ENCODE results near the gene SCP2D1. TPM values are rescaled to one million over a fixed set of nuclear protein-coding genes. Genes with fewer than 3 reads are reported as not detected.

SCP2D1 gene
- polyA plus RNA-seq, 1 of the 3 experiments (the other 2 are of a cell fraction): not detected

GRCh38 chr20:18788021-18788420 is 25.6 kb upstream of the SCP2D1 start:
- H3K4me1 ChIP-seq (ENCODE audit: control insufficient read depth in 1 of 2, insufficient read depth in 2 of 2, low read depth in 1 of 2, low read length in 1 of 2): no peaks in the 10 kb centered on the region
- POLR2A ChIA-PET: no interaction called here

More at GRCh38 chr20:18788021-18788420, 25.6 kb upstream of the SCP2D1 start:
- no peak overlapping the region for H3K4me3 ChIP-seq (ENCODE audit: low read depth in 2 of 2, low read length in 1 of 2)
- CTCF ChIA-PET: no interaction called here
- no peaks in the 10 kb centered on the region for H3K9me3 ChIP-seq
- H3K4me2 ChIP-seq: no peak overlapping the region
- no peaks in the 10 kb centered on the region for H3K9me2 ChIP-seq
- no peaks in the 10 kb centered on the region for H3K27me3 ChIP-seq (ENCODE audit: insufficient read depth)
- no peaks in the 10 kb centered on the region for H3F3A ChIP-seq (replicated peaks; ENCODE audit: insufficient read depth)
- H3K36me3 ChIP-seq (replicated peaks in 1 of 2; ENCODE audit: control insufficient read depth in 1 of 2, insufficient read depth in 2 of 2, low read length in 1 of 2): no peaks in the 10 kb centered on the region
- no peaks in the 10 kb centered on the region for H3K79me2 ChIP-seq (ENCODE audit: insufficient read depth)
- H3K27ac ChIP-seq (ENCODE audit: low read depth in 2 of 2, low read length in 1 of 2): no peak overlapping the region
- no peak overlapping the region for H2AFZ ChIP-seq (ENCODE audit: low read depth)
- no peaks in the 10 kb centered on the region for H4K20me1 ChIP-seq (ENCODE audit: insufficient read depth)
- no peak overlapping the region for H3K9ac ChIP-seq
- DNase-seq: no peak
- TF ChIP-seq FOXJ3 (CRISPR knock-in tag; IDR thresholded peaks at IDR 0.05) (no peak), CTCF (IDR thresholded peaks at IDR 0.05) (no peak), TAF1 (IDR thresholded peaks at IDR 0.05; ENCODE audit: borderline replicate concordance, low read depth, low read length) (no peak), RCOR1 (IDR thresholded peaks at IDR 0.05; ENCODE audit: low read length) (no peak), FOXM1 (IDR thresholded peaks at IDR 0.05; ENCODE audit: low read depth) (no peak), EP300 (IDR thresholded peaks at IDR 0.05; ENCODE audit: borderline replicate concordance in 1 of 2, low read depth in 1 of 2, low read length in 1 of 2) (no peak), ZBTB33 (IDR thresholded peaks at IDR 0.05; ENCODE audit: borderline replicate concordance, low read depth) (no peak), PBX3 (IDR thresholded peaks at IDR 0.05) (no peak), GABPA (IDR thresholded peaks at IDR 0.05; ENCODE audit: low read depth) (no peak), FOSL2 (IDR thresholded peaks at IDR 0.05; ENCODE audit: borderline replicate concordance, low read depth) (no peak), MEF2A (IDR thresholded peaks at IDR 0.05; ENCODE audit: borderline replicate concordance, low read depth) (no peak), RAD21 (IDR thresholded peaks at IDR 0.05; ENCODE audit: low read length) (no peak), REST (IDR thresholded peaks at IDR 0.05; ENCODE audit: low read depth, low read length) (no peak)
